ENCODE data around the gene AMER2.
A peak's percentile ranks its signal among the peaks of the same experiment; 100 is the strongest.
"Not testable (repeated sequence)": the region's sequence is repeated elsewhere in the genome, so short reads cannot be mapped to it uniquely, and the experiment has no call there.

The AMER2 gene

DNA sequence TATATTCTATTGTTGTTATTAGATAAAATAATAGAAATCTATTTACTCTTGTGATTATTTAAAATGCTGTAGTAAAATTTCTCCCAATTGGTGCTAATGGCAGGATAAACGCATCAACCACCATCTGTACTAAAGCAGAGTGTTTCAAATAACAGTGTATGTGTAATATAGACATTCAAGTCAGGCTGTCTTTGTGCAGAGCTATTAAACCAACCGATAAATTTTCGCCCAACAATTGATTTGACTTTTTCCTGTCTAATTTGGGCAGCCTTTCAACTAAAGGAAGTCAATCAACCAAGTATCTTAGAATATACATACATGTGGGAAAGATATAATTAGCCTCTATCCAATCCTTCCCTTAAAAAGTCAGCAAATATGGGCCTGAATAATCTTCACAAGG lies 5.8 kb downstream of the AMER2 start:
- Histone ChIP-seq H3K36me3 (peaks cover 77% of the 10 kb centered on the region), H3K27me3 (ENCODE audit: insufficient read depth, low read depth, severe bottlenecking) (no peaks in the 10 kb centered on the region), H3K4me3 (ENCODE audit: low read depth, low read length) (peak overlapping the region; percentile 82), H3K9me3 (ENCODE audit: severe bottlenecking) (no peaks in the 10 kb centered on the region), H3K27ac (peak overlapping the region; percentile 97)
- TF ChIP-seq, protein P1, sequence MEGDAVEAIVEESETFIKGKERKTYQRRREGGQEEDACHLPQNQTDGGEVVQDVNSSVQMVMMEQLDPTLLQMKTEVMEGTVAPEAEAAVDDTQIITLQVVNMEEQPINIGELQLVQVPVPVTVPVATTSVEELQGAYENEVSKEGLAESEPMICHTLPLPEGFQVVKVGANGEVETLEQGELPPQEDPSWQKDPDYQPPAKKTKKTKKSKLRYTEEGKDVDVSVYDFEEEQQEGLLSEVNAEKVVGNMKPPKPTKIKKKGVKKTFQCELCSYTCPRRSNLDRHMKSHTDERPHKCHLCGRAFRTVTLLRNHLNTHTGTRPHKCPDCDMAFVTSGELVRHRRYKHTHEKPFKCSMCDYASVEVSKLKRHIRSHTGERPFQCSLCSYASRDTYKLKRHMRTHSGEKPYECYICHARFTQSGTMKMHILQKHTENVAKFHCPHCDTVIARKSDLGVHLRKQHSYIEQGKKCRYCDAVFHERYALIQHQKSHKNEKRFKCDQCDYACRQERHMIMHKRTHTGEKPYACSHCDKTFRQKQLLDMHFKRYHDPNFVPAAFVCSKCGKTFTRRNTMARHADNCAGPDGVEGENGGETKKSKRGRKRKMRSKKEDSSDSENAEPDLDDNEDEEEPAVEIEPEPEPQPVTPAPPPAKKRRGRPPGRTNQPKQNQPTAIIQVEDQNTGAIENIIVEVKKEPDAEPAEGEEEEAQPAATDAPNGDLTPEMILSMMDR (IDR thresholded peaks at IDR 0.05; ENCODE audit: low read depth, low read length), result no peak
- no peak for DNase-seq

DNA sequence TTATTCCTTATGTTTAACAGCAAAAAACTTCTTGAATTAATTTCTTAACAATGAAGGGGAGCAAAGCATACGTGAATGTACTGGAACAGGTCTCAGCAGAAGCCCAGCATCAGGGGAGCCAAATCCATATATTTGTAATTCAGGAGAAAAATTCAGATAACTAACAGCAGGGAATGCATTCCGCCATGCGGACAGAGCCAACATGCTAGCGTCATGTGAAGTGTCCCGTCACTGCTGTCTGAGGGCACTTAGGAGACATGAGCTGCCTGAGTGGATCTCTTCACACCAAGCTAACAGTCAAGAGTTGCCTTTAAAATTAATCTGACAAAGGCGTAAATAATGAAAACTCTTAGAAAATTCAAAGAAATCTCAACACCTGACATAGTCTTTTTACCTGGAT lies 6.4 kb downstream of the AMER2 start:
- H3K27ac ChIP-seq, result peak overlapping the region; percentile 97

DNA sequence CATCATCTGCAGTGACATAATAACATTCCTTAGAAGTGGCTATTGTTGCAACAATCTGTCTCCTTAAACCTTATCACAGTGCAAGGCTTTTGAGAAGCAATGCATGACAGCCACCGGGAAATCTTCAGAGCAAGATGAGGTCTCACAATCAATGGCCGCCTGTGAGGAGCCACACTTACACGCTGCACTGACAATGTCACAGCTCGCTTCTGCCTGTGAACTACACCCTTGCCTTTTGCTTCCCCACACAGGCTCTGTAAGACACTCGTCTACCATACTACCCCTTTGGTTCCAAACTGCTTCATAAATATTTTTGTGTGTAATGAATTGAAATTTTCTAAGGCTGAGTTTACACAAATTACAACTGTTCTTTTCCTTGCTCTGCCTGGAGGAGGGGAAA lies 6.9 kb downstream of the AMER2 start:
- not testable (repeated sequence) for H3K9me3 ChIP-seq (ENCODE audit: severe bottlenecking); H3K27me3 ChIP-seq (ENCODE audit: insufficient read depth, low read depth, severe bottlenecking)
- peaks cover 77% of the 10 kb centered on the region for H3K36me3 ChIP-seq
- peak overlapping the region; percentile 82 for H3K4me3 ChIP-seq (ENCODE audit: low read depth, low read length)
- H3K27ac ChIP-seq, result peak overlapping the region; percentile 97
- DNase-seq, result peak; percentile 76

More for the DNA sequence above, 6.4 kb downstream of the AMER2 start:
- H3K36me3 ChIP-seq, result peaks cover 77% of the 10 kb centered on the region
- peak; percentile 59 for DNase-seq
- no peaks in the 10 kb centered on the region for H3K9me3 ChIP-seq (ENCODE audit: severe bottlenecking)
- H3K27me3 ChIP-seq (ENCODE audit: insufficient read depth, low read depth, severe bottlenecking), result no peaks in the 10 kb centered on the region
- H3K4me3 ChIP-seq (ENCODE audit: low read depth, low read length), result peak overlapping the region; percentile 82
- TF ChIP-seq, protein P1 (IDR thresholded peaks at IDR 0.05; ENCODE audit: low read depth, low read length), result no peak

DNA sequence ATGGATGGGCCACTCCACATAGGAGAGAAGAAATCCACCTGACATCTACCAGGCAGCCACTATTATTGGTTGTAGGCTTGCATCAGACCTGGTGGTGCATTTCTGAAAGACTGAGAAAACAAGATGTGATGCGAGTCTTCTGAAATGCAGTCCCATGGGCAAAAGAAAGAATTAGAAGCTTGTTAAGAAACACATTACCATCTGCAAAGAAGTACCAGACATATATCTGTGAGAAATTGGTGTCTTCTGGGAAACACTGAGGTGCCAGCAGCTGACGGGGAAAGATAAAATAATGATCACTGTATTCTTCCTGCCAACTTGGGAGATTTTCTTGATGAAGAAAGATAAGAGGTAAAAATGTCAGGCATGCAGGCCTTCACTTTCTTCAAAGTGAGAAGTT lies 14.4 kb downstream of the AMER2 start:
- Histone ChIP-seq H3K4me3 (ENCODE audit: low read depth, low read length) (no peak overlapping the region), H3K36me3 (peaks cover 14% of the 10 kb centered on the region), H3K9me3 (ENCODE audit: severe bottlenecking) (peaks cover 4% of the 10 kb centered on the region), H3K27me3 (ENCODE audit: insufficient read depth, low read depth, severe bottlenecking) (no peaks in the 10 kb centered on the region), H3K27ac (no peak overlapping the region)
- TF ChIP-seq, protein P1 (IDR thresholded peaks at IDR 0.05; ENCODE audit: low read depth, low read length), result no peak
- no peak for DNase-seq

DNA sequence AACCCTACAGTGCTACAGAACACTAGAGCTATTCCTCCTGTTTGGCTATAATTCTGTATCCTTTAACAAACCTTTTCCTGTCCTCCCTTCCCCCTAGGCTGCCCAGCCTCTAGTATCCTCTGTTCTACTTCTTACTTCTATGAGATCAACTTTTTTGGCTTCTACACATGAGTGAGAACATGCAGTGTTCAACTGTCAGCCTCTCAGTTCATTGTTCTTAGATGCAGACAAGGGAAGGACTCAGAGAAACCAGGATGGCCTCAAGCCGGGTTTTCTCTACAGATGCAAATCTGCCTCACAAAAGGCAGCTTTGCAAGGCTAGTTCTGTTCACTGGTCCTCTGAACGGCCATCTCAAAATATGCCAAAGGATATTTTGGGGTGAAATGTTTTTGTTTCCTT lies 18.4 kb downstream of the AMER2 start:
- TF ChIP-seq, protein P1 (IDR thresholded peaks at IDR 0.05; ENCODE audit: low read depth, low read length), result no peak
- DNase-seq, result no peak
- Histone ChIP-seq H3K27ac (no peak overlapping the region), H3K27me3 (ENCODE audit: insufficient read depth, low read depth, severe bottlenecking) (no peaks in the 10 kb centered on the region), H3K4me3 (ENCODE audit: low read depth, low read length) (no peak overlapping the region), H3K9me3 (ENCODE audit: severe bottlenecking) (peaks cover under 1% of the 10 kb centered on the region), H3K36me3 (no peaks in the 10 kb centered on the region)

DNA sequence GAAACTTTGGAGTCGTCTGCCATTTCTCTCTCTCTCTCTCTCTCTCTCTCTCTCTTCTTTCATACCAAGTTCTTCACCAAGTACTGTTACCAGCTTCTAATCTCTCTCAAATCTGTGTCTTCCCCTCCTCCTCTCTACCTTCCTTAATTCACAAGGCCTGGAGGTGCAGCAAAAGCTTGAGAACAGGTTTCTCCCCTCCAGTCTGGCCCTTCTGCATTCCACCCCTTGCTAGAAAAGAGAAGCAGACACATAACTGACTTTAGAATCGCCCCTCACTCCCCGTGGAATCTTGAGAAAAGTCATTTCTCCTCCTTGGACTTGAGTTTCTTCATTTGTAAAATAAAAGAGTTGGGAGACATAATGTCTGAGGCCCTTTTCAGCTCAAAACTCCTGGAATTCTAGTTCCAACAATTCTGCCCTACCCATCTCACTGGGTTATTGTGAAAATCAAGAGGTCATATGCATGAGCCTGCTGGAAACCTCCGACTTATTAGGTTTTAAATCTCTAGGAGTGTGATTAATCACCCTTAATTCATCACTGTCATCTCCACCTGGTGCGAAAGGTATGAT lies 20.4 kb downstream of the AMER2 start:
- Histone ChIP-seq H3K36me3 (no peaks in the 10 kb centered on the region), H3K27me3 (ENCODE audit: insufficient read depth, low read depth, severe bottlenecking) (no peaks in the 10 kb centered on the region), H3K4me3 (ENCODE audit: low read depth, low read length) (no peak overlapping the region), H3K27ac (no peak overlapping the region), H3K9me3 (ENCODE audit: severe bottlenecking) (peaks cover 9% of the 10 kb centered on the region)
- DNase-seq, result no peak
- TF ChIP-seq, protein P1 (IDR thresholded peaks at IDR 0.05; ENCODE audit: low read depth, low read length), result no peak
